HG03025 (cell line): Measurements from ENCODE around the gene RNF151.

Source experiments
- ATAC-seq: cut with Tn5 transposase; IDR thresholded peaks from one replicate; pipeline ENCODE4 v1.9.1; 2021; ENCODE audit warnings: mild to moderate bottlenecking, moderate library complexity; ENCODE audit not compliant: unreplicated experiment, low FRiP score

Gene RNF151

GRCh38 chr16:1990351-1991134, 23.9 kb downstream of the RNF151 start:
- no peak for ATAC-seq

GRCh38 chr16:1991135-1991551, 24.5 kb downstream of the RNF151 start:
- no peak for ATAC-seq

GRCh38 chr16:1991588-1991947, 24.9 kb downstream of the RNF151 start:
- no peak for ATAC-seq

- ATAC-seq, result peak; percentile 42
These were observed 25.5 kb downstream of the RNF151 start for GRCh38 chr16:1991948-1992703.

- ATAC-seq, result no peak
These were observed 26.2 kb downstream of the RNF151 start for GRCh38 chr16:1992704-1993317.

GRCh38 chr16:1993731-1994131, 27.1 kb downstream of the RNF151 start:
- no peak for ATAC-seq

GRCh38 chr16:1997494-1998359, 31.1 kb downstream of the RNF151 start:
- ATAC-seq, result no peak

- no peak for ATAC-seq
These were observed 31.7 kb downstream of the RNF151 start for GRCh38 chr16:1998360-1998835.

GRCh38 chr16:1998852-1999801, 32.5 kb downstream of the RNF151 start:
- ATAC-seq, result no peak

- no peak for ATAC-seq
These were observed 33.3 kb downstream of the RNF151 start for GRCh38 chr16:1999866-2000514.

- ATAC-seq, result no peak
These were observed 34.4 kb downstream of the RNF151 start for GRCh38 chr16:2001035-2001434.

- no peak for ATAC-seq
These were observed 35.0 kb downstream of the RNF151 start for GRCh38 chr16:2001456-2002355.

- ATAC-seq, result no peak
These were observed 36.0 kb downstream of the RNF151 start for GRCh38 chr16:2002406-2003230.

- ATAC-seq, result no peak
These were observed 36.7 kb downstream of the RNF151 start for GRCh38 chr16:2003231-2003826.

GRCh38 chr16:2003827-2004641, 37.4 kb downstream of the RNF151 start:
- no peak for ATAC-seq
